Measurements from ENCODE around the gene OR4B1.

OR4B1 gene

DNA sequence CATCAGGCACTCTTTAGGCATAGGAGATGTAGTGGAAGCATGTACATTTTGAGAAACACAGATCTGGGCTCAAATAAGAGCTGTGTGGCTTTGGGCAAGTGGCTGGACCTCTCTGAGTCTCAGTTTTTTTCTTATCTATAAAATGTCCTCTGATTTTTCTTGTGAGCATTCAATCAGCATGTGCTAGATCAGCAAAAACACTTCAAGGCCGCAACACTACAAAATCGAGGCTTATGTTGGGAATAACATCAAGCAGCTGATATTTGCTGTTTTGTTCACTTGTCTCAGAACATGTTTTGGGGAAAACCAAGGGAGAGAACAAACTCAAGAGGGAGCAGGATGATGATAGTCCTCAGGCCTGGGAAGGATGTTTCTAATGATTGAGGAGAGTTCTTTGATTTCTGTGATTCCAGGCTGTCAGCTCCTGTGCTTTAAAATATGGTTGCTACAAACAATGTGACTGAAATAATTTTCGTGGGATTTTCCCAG, 46.9 kb downstream of the OR4B1 start, which contains the start of gene OR4X1:
Gene OR4X1 (plus strand): TSS at position 439 of the 489 bp plus-strand sequence. CDS start 0 bp downstream, at position 439.
- no peak for DNase-seq
